ENCODE results near the gene B4GAT1.

B4GAT1 gene

GRCh38 chr11:66369073-66369894 lies 21.9 kb upstream of the B4GAT1 start:
- Histone ChIP-seq H3K4me2 (ENCODE audit: low read length) (peak overlapping the region; percentile 47), H4K8ac (ENCODE audit: low read depth, low read length) (no peak overlapping the region), H3K79me2 (ENCODE audit: control insufficient read depth, insufficient read depth, low read length) (peaks cover 17% of the 10 kb centered on the region), H3K9ac (ENCODE audit: low read length) (peak overlapping the region; percentile 55), H2AK5ac (ENCODE audit: low read length) (no peak overlapping the region), H4K5ac (ENCODE audit: low read length) (no peak overlapping the region), H3K27ac (ENCODE audit: low read depth, low read length) (no peak overlapping the region), H3K4me3 (ENCODE audit: low read length) (no peak overlapping the region), H2BK15ac (replicated peaks; ENCODE audit: low read depth) (no peak overlapping the region), H3K18ac (ENCODE audit: low read length) (no peak overlapping the region), H3K4me1 (ENCODE audit: control insufficient read depth, low read depth, low read length) (peaks cover 12% of the 10 kb centered on the region), H3K23ac (ENCODE audit: low read length) (peak overlapping the region; percentile 15), H3K56ac (ENCODE audit: low read length) (peak overlapping the region; percentile 69), H3K36me3 (ENCODE audit: control insufficient read depth, insufficient read depth, low read length) (peaks cover 21% of the 10 kb centered on the region), H3K4ac (ENCODE audit: low read depth, low read length) (no peak overlapping the region), H3K79me1 (ENCODE audit: low read length) (peaks cover 19% of the 10 kb centered on the region), H2BK5ac (ENCODE audit: low read length) (no peak overlapping the region), H3K27me3 (ENCODE audit: insufficient read depth, low read length, poor library complexity) (no peaks in the 10 kb centered on the region), H2BK120ac (ENCODE audit: low read depth, low read length) (no peak overlapping the region)
- no peak for DNase-seq
- WGBS (ENCODE audit: extremely low coverage, insufficient coverage, low lambda C conversion rate): no CpG with 5 or more reads among the region's 25 CpGs

GRCh38 chr11:66368484-66368883 lies 21.1 kb upstream of the B4GAT1 start:
- Histone ChIP-seq H3K56ac (ENCODE audit: low read length) (no peak overlapping the region), H3K27me3 (ENCODE audit: insufficient read depth, low read length, poor library complexity) (no peaks in the 10 kb centered on the region), H3K79me2 (ENCODE audit: control insufficient read depth, insufficient read depth, low read length) (peaks cover 17% of the 10 kb centered on the region), H3K4ac (ENCODE audit: low read depth, low read length) (no peak overlapping the region), H3K4me2 (ENCODE audit: low read length) (no peak overlapping the region), H2BK15ac (replicated peaks; ENCODE audit: low read depth) (no peak overlapping the region), H2BK5ac (ENCODE audit: low read length) (no peak overlapping the region), H2BK120ac (ENCODE audit: low read depth, low read length) (no peak overlapping the region), H4K8ac (ENCODE audit: low read depth, low read length) (no peak overlapping the region), H3K9ac (ENCODE audit: low read length) (no peak overlapping the region), H3K23ac (ENCODE audit: low read length) (no peak overlapping the region), H3K4me1 (ENCODE audit: control insufficient read depth, low read depth, low read length) (peaks cover 12% of the 10 kb centered on the region), H3K79me1 (ENCODE audit: low read length) (peaks cover 21% of the 10 kb centered on the region), H4K5ac (ENCODE audit: low read length) (no peak overlapping the region), H3K27ac (ENCODE audit: low read depth, low read length) (no peak overlapping the region), H3K18ac (ENCODE audit: low read length) (no peak overlapping the region), H2AK5ac (ENCODE audit: low read length) (no peak overlapping the region), H3K36me3 (ENCODE audit: control insufficient read depth, insufficient read depth, low read length) (peaks cover 24% of the 10 kb centered on the region), H3K4me3 (ENCODE audit: low read length) (no peak overlapping the region)
- DNase-seq: no peak
- WGBS (ENCODE audit: extremely low coverage, insufficient coverage, low lambda C conversion rate): no CpG with 5 or more reads among the region's 6 CpGs

DNA sequence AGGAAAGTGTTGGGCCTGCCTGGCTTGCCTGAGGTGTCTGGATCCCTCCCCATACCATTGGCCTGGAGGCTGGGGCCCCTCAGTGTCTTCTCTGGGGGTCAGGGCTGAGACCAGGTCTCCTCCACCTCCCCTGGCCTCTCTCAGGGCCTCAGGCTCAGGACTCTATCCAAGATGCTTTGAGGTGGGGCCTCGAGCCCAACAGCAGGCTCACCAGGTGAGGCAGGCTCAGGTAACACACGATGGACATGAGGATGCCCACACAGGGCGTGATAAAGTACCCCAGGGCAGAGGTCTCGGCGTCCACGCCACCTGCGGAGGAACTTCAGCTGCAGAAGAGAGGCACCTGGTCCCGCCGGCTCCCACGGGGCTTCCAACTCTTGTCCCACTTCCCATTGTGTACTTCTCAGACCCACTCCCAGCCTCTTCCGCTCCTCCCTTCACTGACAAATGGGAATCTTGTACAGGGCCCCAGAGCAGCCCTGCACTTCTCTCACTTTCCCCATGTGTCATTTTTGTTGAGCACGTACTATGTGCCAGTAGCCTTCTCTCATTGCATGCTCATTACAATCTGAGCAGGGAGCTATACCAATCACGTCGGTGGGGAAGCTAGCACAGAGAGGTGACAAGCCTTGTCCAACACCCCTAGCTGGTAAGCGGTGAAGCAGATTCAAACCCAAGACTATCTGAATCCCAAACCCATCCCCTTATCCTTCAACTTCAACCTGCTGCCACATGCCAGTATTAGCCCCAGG lies 20.3 kb upstream of the B4GAT1 start:
- WGBS (ENCODE audit: extremely low coverage, insufficient coverage, low lambda C conversion rate): no CpG with 5 or more reads among the region's 15 CpGs
- peaks cover 24% of the 10 kb centered on the region for H3K36me3 ChIP-seq (ENCODE audit: control insufficient read depth, insufficient read depth, low read length)

GRCh38 chr11:66366844-66367477 lies 19.5 kb upstream of the B4GAT1 start:
- Histone ChIP-seq H2BK120ac (ENCODE audit: low read depth, low read length) (no peak overlapping the region), H4K8ac (ENCODE audit: low read depth, low read length) (no peak overlapping the region), H3K27me3 (ENCODE audit: insufficient read depth, low read length, poor library complexity) (no peaks in the 10 kb centered on the region), H3K23ac (ENCODE audit: low read length) (no peak overlapping the region), H4K5ac (ENCODE audit: low read length) (no peak overlapping the region), H3K36me3 (ENCODE audit: control insufficient read depth, insufficient read depth, low read length) (peaks cover 24% of the 10 kb centered on the region), H3K9ac (ENCODE audit: low read length) (no peak overlapping the region), H3K79me2 (ENCODE audit: control insufficient read depth, insufficient read depth, low read length) (peaks cover 17% of the 10 kb centered on the region), H3K4me3 (ENCODE audit: low read length) (no peak overlapping the region), H3K4ac (ENCODE audit: low read depth, low read length) (no peak overlapping the region), H2BK5ac (ENCODE audit: low read length) (no peak overlapping the region), H3K79me1 (ENCODE audit: low read length) (peaks cover 21% of the 10 kb centered on the region), H2AK5ac (ENCODE audit: low read length) (no peak overlapping the region), H3K27ac (ENCODE audit: low read depth, low read length) (no peak overlapping the region), H3K4me2 (ENCODE audit: low read length) (no peak overlapping the region), H2BK15ac (replicated peaks; ENCODE audit: low read depth) (no peak overlapping the region), H3K18ac (ENCODE audit: low read length) (no peak overlapping the region), H3K4me1 (ENCODE audit: control insufficient read depth, low read depth, low read length) (peaks cover 8% of the 10 kb centered on the region), H3K56ac (ENCODE audit: low read length) (no peak overlapping the region)
- WGBS (ENCODE audit: extremely low coverage, insufficient coverage, low lambda C conversion rate): no CpG with 5 or more reads among the region's 8 CpGs
- no peak for DNase-seq

More for the DNA sequence above, 20.3 kb upstream of the B4GAT1 start:
- Histone ChIP-seq H2BK5ac (ENCODE audit: low read length) (no peak overlapping the region), H3K56ac (ENCODE audit: low read length) (no peak overlapping the region), H3K4me2 (ENCODE audit: low read length) (no peak overlapping the region), H3K23ac (ENCODE audit: low read length) (no peak overlapping the region), H3K79me2 (ENCODE audit: control insufficient read depth, insufficient read depth, low read length) (peaks cover 17% of the 10 kb centered on the region), H3K27ac (ENCODE audit: low read depth, low read length) (no peak overlapping the region), H4K5ac (ENCODE audit: low read length) (no peak overlapping the region), H3K79me1 (ENCODE audit: low read length) (peaks cover 21% of the 10 kb centered on the region), H4K8ac (ENCODE audit: low read depth, low read length) (no peak overlapping the region), H2BK15ac (replicated peaks; ENCODE audit: low read depth) (no peak overlapping the region), H3K4me3 (ENCODE audit: low read length) (no peak overlapping the region), H3K4me1 (ENCODE audit: control insufficient read depth, low read depth, low read length) (peaks cover 10% of the 10 kb centered on the region), H2BK120ac (ENCODE audit: low read depth, low read length) (no peak overlapping the region), H3K18ac (ENCODE audit: low read length) (no peak overlapping the region), H3K4ac (ENCODE audit: low read depth, low read length) (no peak overlapping the region), H3K27me3 (ENCODE audit: insufficient read depth, low read length, poor library complexity) (no peaks in the 10 kb centered on the region), H3K9ac (ENCODE audit: low read length) (no peak overlapping the region), H2AK5ac (ENCODE audit: low read length) (no peak overlapping the region)
- DNase-seq: no peak

- WGBS (ENCODE audit: extremely low coverage, insufficient coverage, low lambda C conversion rate): no CpG with 5 or more reads among the region's 14 CpGs
These were observed 18.5 kb upstream of the B4GAT1 start for GRCh38 chr11:66365711-66366619.

More at GRCh38 chr11:66365711-66366619, 18.5 kb upstream of the B4GAT1 start:
- H2AK5ac ChIP-seq (ENCODE audit: low read length): no peak overlapping the region
- peaks cover 21% of the 10 kb centered on the region for H3K79me1 ChIP-seq (ENCODE audit: low read length)
- peaks cover 15% of the 10 kb centered on the region for H3K79me2 ChIP-seq (ENCODE audit: control insufficient read depth, insufficient read depth, low read length)
- no peak overlapping the region for H3K4me2 ChIP-seq (ENCODE audit: low read length)
- H3K4me3 ChIP-seq (ENCODE audit: low read length): no peak overlapping the region
- H3K36me3 ChIP-seq (ENCODE audit: control insufficient read depth, insufficient read depth, low read length): peaks cover 24% of the 10 kb centered on the region
- no peaks in the 10 kb centered on the region for H3K27me3 ChIP-seq (ENCODE audit: insufficient read depth, low read length, poor library complexity)
- H4K5ac ChIP-seq (ENCODE audit: low read length): no peak overlapping the region
- H2BK15ac ChIP-seq (replicated peaks; ENCODE audit: low read depth): no peak overlapping the region
- no peak overlapping the region for H3K18ac ChIP-seq (ENCODE audit: low read length)
- no peak overlapping the region for H3K27ac ChIP-seq (ENCODE audit: low read depth, low read length)
- no peak overlapping the region for H2BK120ac ChIP-seq (ENCODE audit: low read depth, low read length)
- H3K23ac ChIP-seq (ENCODE audit: low read length): peak overlapping the region; percentile 45
- H3K56ac ChIP-seq (ENCODE audit: low read length): no peak overlapping the region
- H3K4ac ChIP-seq (ENCODE audit: low read depth, low read length): no peak overlapping the region
- DNase-seq: no peak
- H3K4me1 ChIP-seq (ENCODE audit: control insufficient read depth, low read depth, low read length): peaks cover 8% of the 10 kb centered on the region
- H3K9ac ChIP-seq (ENCODE audit: low read length): no peak overlapping the region
- H2BK5ac ChIP-seq (ENCODE audit: low read length): no peak overlapping the region
- no peak overlapping the region for H4K8ac ChIP-seq (ENCODE audit: low read depth, low read length)
